Body of pancreas (tissue), 4 donors: ENCODE data around the gene ATP1A4.

ENCODE experiments used
- CTCF ChIP-seq, 7 experiments: fragments of 450-650 bp in 4 of 7; fragments of 200-600 bp in 3 of 7; sonication (generic) in 3 of 7; IDR thresholded peaks; one replicate each; pipeline ENCODE4 v1.5.1; 2016 to 2019; ENCODE audit warnings: antibody characterized with exemption in 7 of 7
- POLR2A ChIP-seq, 3 donors: fragments of 450-650 bp; IDR thresholded peaks; one replicate each; pipeline ENCODE4 v1.6.1; 2016; ENCODE audit warnings: antibody characterized with exemption in 3 of 3, mild to moderate bottlenecking in 2 of 3

GRCh38 chr1:160227034-160227433, 75.6 kb downstream of the ATP1A4 start:
- TF ChIP-seq CTCF (IDR thresholded peaks at IDR 0.05) (no peak), POLR2A (IDR thresholded peaks at IDR 0.05) (no peak)
